ENCODE measurements around the gene STAB2. TPM values are rescaled to one million over a fixed set of nuclear protein-coding genes. Genes with fewer than 3 reads are reported as not detected.

Gene STAB2
- total RNA-seq, 2 donors from 2014 or later, result not detected

DNA sequence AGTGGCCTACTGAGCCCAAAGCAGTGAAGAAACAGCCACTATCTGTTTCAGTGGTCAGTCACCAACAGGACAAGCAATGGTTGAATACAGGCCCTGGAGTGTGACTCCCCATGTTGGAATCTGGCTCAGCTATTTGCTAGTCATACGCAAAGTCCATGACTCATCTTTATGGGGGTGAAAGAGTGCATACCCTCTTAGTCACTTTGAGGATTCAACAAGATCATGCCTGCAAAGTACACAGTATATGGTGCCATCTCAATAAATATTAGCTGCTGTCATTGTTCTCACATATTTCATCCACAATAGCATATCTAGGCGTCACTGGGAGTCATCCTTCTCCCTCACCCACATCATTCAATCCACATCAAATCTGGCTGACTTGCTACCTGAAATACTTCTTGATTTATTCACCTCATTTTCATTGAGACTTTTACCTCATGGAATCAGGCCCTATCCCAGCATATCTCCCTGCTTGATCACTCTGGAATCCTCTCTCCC, 26.4 kb upstream of the STAB2 start:
- DNase-seq, result no peak
- H3K27me3 Mint-ChIP-seq (ENCODE audit: insufficient read depth), result no peaks in the 10 kb centered on the region
- H3K9ac ChIP-seq (ENCODE audit: extremely low read depth, low read length, poor library complexity, severe bottlenecking), result no peak overlapping the region
- no peak overlapping the region for H3K4me3 Mint-ChIP-seq
- no peaks in the 10 kb centered on the region for H3K27me3 ChIP-seq (ENCODE audit: control insufficient read depth, insufficient read depth, low read length, poor library complexity, severe bottlenecking)
- H3K27ac Mint-ChIP-seq, result no peak overlapping the region
- H3K27ac ChIP-seq (ENCODE audit: low read depth, low read length), result no peak overlapping the region
- 90 to 93% methylated on average over 2 of the region's 2 CpGs for WGBS, 2 experiments (ENCODE audit: insufficient coverage in 1 of 2, insufficient read length in 1 of 2)
- TF ChIP-seq, protein P1, sequence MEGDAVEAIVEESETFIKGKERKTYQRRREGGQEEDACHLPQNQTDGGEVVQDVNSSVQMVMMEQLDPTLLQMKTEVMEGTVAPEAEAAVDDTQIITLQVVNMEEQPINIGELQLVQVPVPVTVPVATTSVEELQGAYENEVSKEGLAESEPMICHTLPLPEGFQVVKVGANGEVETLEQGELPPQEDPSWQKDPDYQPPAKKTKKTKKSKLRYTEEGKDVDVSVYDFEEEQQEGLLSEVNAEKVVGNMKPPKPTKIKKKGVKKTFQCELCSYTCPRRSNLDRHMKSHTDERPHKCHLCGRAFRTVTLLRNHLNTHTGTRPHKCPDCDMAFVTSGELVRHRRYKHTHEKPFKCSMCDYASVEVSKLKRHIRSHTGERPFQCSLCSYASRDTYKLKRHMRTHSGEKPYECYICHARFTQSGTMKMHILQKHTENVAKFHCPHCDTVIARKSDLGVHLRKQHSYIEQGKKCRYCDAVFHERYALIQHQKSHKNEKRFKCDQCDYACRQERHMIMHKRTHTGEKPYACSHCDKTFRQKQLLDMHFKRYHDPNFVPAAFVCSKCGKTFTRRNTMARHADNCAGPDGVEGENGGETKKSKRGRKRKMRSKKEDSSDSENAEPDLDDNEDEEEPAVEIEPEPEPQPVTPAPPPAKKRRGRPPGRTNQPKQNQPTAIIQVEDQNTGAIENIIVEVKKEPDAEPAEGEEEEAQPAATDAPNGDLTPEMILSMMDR (conservative IDR thresholded peaks at IDR 0.05), result no peak
- no peaks in the 10 kb centered on the region for H3K36me3 Mint-ChIP-seq (ENCODE audit: low read depth)
- no peaks in the 10 kb centered on the region for H3K4me1 ChIP-seq (ENCODE audit: control insufficient read depth, insufficient read depth, low read length)
- H3K36me3 ChIP-seq (ENCODE audit: control insufficient read depth, insufficient read depth, low read length), result no peaks in the 10 kb centered on the region
- peaks cover 8% of the 10 kb centered on the region for H3K9me3 Mint-ChIP-seq
- H3K4me1 Mint-ChIP-seq, result no peaks in the 10 kb centered on the region
- H3K9me3 ChIP-seq (ENCODE audit: control insufficient read depth, low read length), result peaks cover 3% of the 10 kb centered on the region
- H3K4me3 ChIP-seq (ENCODE audit: low read length), result no peak overlapping the region

DNA sequence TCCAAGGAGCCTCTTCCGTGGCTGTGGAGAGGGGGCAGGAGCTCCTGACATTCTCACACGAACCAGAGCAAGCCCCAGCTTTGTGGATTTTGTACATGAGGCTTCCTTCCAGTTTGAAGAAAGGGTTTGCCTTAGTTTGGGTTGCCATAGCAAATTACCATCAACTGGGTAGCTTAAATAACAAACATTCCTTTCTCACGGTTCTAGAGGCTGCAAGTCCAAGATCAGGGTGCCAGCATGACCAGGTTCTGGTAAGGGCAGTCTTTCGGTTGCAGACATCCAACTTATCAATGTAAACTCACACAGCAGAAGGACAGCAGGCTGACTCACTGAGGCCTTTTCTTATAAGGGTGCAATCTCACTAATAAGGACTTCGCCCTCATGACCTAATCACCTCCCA, 25.9 kb upstream of the STAB2 start:
- Histone ChIP-seq H3K27ac (ENCODE audit: low read depth, low read length) (no peak overlapping the region), H3K9ac (ENCODE audit: extremely low read depth, low read length, poor library complexity, severe bottlenecking) (no peak overlapping the region)
- 85 to 90% methylated on average over 4 to 5 of the region's 5 CpGs for WGBS, 2 experiments (ENCODE audit: insufficient coverage in 1 of 2, insufficient read length in 1 of 2)

DNA sequence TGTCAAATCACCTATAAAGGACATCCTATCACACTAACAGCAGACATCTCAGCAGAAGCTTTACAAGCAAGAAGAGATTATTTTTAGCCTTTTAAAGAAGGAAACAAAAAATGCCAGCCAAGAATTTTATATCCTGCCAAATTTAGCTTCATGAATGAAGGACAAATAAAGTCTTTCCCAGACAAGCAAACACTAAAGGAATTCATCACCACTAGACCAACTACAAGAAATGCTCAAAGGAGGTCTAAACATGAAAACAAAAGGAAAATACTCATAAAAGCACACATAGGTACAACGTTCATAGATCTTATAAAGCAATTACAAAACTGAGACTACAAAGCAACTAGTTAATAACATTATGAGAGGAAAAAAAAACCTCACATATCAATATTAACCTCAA, 20.7 kb upstream of the STAB2 start:
- Histone ChIP-seq H3K9me3 (ENCODE audit: control insufficient read depth, low read length) (peaks cover 15% of the 10 kb centered on the region), H3K36me3 (ENCODE audit: control insufficient read depth, insufficient read depth, low read length) (no peaks in the 10 kb centered on the region), H3K4me3 (ENCODE audit: low read length) (no peak overlapping the region), H3K4me1 (ENCODE audit: control insufficient read depth, insufficient read depth, low read length) (no peaks in the 10 kb centered on the region), H3K27me3 (ENCODE audit: control insufficient read depth, insufficient read depth, low read length, poor library complexity, severe bottlenecking) (no peaks in the 10 kb centered on the region), H3K27ac (ENCODE audit: low read depth, low read length) (no peak overlapping the region), H3K9ac (ENCODE audit: extremely low read depth, low read length, poor library complexity, severe bottlenecking) (no peak overlapping the region)
- H3K27me3 Mint-ChIP-seq (ENCODE audit: insufficient read depth), result peaks cover 15% of the 10 kb centered on the region
- peaks cover 24% of the 10 kb centered on the region for H3K9me3 Mint-ChIP-seq
- TF ChIP-seq, protein P1 (conservative IDR thresholded peaks at IDR 0.05), result no peak
- peaks cover 3% of the 10 kb centered on the region for H3K4me1 Mint-ChIP-seq
- no CpG with 5 or more reads among the region's 1 CpG for WGBS, 2 experiments (ENCODE audit: insufficient coverage in 1 of 2, insufficient read length in 1 of 2)
- H3K36me3 Mint-ChIP-seq (ENCODE audit: low read depth), result no peaks in the 10 kb centered on the region
- H3K27ac Mint-ChIP-seq, result no peak overlapping the region
- no peak overlapping the region for H3K4me3 Mint-ChIP-seq
- DNase-seq, result no peak

More for the DNA sequence above, 25.9 kb upstream of the STAB2 start:
- no peak overlapping the region for H3K4me3 ChIP-seq (ENCODE audit: low read length)
- H3K9me3 ChIP-seq (ENCODE audit: control insufficient read depth, low read length), result peaks cover 5% of the 10 kb centered on the region
- no peaks in the 10 kb centered on the region for H3K4me1 ChIP-seq (ENCODE audit: control insufficient read depth, insufficient read depth, low read length)
- no peaks in the 10 kb centered on the region for H3K27me3 ChIP-seq (ENCODE audit: control insufficient read depth, insufficient read depth, low read length, poor library complexity, severe bottlenecking)
- H3K27ac Mint-ChIP-seq, result no peak overlapping the region
- no peaks in the 10 kb centered on the region for H3K36me3 ChIP-seq (ENCODE audit: control insufficient read depth, insufficient read depth, low read length)
- DNase-seq, result no peak
- TF ChIP-seq, protein P1 (conservative IDR thresholded peaks at IDR 0.05), result no peak
- no peaks in the 10 kb centered on the region for H3K4me1 Mint-ChIP-seq
- peaks cover 12% of the 10 kb centered on the region for H3K9me3 Mint-ChIP-seq
- H3K36me3 Mint-ChIP-seq (ENCODE audit: low read depth), result no peaks in the 10 kb centered on the region
- H3K27me3 Mint-ChIP-seq (ENCODE audit: insufficient read depth), result no peaks in the 10 kb centered on the region
- no peak overlapping the region for H3K4me3 Mint-ChIP-seq

Data from endodermal cell (in vitro differentiated cells).